ENCODE results near the gene KDM5B.

KDM5B gene

GRCh38 chr1:202700061-202700460 lies 108.2 kb downstream of the KDM5B start:
- no peak overlapping the region for H3K4me3 ChIP-seq (ENCODE audit: low read depth, low read length)
- no peaks in the 10 kb centered on the region for H3K79me2 ChIP-seq (ENCODE audit: control insufficient read depth, insufficient read depth, low read length, unreplicated experiment)
- H3K36me3 ChIP-seq (ENCODE audit: insufficient read depth, low read length): no peaks in the 10 kb centered on the region
- H2AFZ ChIP-seq (ENCODE audit: low read length, unreplicated experiment): no peak overlapping the region
- no peaks in the 10 kb centered on the region for H3K4me1 ChIP-seq (ENCODE audit: control insufficient read depth, insufficient read depth, low read length, unreplicated experiment)
- H3K27ac ChIP-seq (ENCODE audit: low read depth, low read length): no peak overlapping the region
- H3K27me3 ChIP-seq (ENCODE audit: insufficient read depth, low read length): peaks cover 97% of the 10 kb centered on the region

GRCh38 chr1:202698276-202698675 lies 109.9 kb downstream of the KDM5B start:
- Histone ChIP-seq H3K79me2 (ENCODE audit: control insufficient read depth, insufficient read depth, low read length, unreplicated experiment) (no peaks in the 10 kb centered on the region), H3K4me1 (ENCODE audit: control insufficient read depth, insufficient read depth, low read length, unreplicated experiment) (no peaks in the 10 kb centered on the region), H3K4me3 (ENCODE audit: low read depth, low read length) (no peak overlapping the region), H3K27ac (ENCODE audit: low read depth, low read length) (no peak overlapping the region), H2AFZ (ENCODE audit: low read length, unreplicated experiment) (no peak overlapping the region), H3K36me3 (ENCODE audit: insufficient read depth, low read length) (no peaks in the 10 kb centered on the region), H3K27me3 (ENCODE audit: insufficient read depth, low read length) (peaks cover 97% of the 10 kb centered on the region)

- Histone ChIP-seq H3K4me1 (ENCODE audit: control insufficient read depth, insufficient read depth, low read length, unreplicated experiment) (no peaks in the 10 kb centered on the region), H3K79me2 (ENCODE audit: control insufficient read depth, insufficient read depth, low read length, unreplicated experiment) (no peaks in the 10 kb centered on the region), H3K27ac (ENCODE audit: low read depth, low read length) (no peak overlapping the region), H2AFZ (ENCODE audit: low read length, unreplicated experiment) (no peak overlapping the region), H3K36me3 (ENCODE audit: insufficient read depth, low read length) (no peaks in the 10 kb centered on the region), H3K27me3 (ENCODE audit: insufficient read depth, low read length) (peaks cover 95% of the 10 kb centered on the region), H3K4me3 (ENCODE audit: low read depth, low read length) (no peak overlapping the region)
Observed at GRCh38 chr1:202697038-202697437, 111.2 kb downstream of the KDM5B start.

- peaks cover 92% of the 10 kb centered on the region for H3K27me3 ChIP-seq (ENCODE audit: insufficient read depth, low read length)
- no peak overlapping the region for H3K4me3 ChIP-seq (ENCODE audit: low read depth, low read length)
- H3K36me3 ChIP-seq (ENCODE audit: insufficient read depth, low read length): no peaks in the 10 kb centered on the region
- H2AFZ ChIP-seq (ENCODE audit: low read length, unreplicated experiment): no peak overlapping the region
- no peaks in the 10 kb centered on the region for H3K4me1 ChIP-seq (ENCODE audit: control insufficient read depth, insufficient read depth, low read length, unreplicated experiment)
- H3K79me2 ChIP-seq (ENCODE audit: control insufficient read depth, insufficient read depth, low read length, unreplicated experiment): no peaks in the 10 kb centered on the region
- H3K27ac ChIP-seq (ENCODE audit: low read depth, low read length): no peak overlapping the region
Observed at GRCh38 chr1:202694314-202694713, 113.9 kb downstream of the KDM5B start.

GRCh38 chr1:202692959-202693555 lies 115.2 kb downstream of the KDM5B start:
- Histone ChIP-seq H3K4me3 (ENCODE audit: low read depth, low read length) (no peak overlapping the region), H3K36me3 (ENCODE audit: insufficient read depth, low read length) (no peaks in the 10 kb centered on the region), H3K27ac (ENCODE audit: low read depth, low read length) (no peak overlapping the region), H3K27me3 (ENCODE audit: insufficient read depth, low read length) (peaks cover 94% of the 10 kb centered on the region), H2AFZ (ENCODE audit: low read length, unreplicated experiment) (no peak overlapping the region), H3K4me1 (ENCODE audit: control insufficient read depth, insufficient read depth, low read length, unreplicated experiment) (no peaks in the 10 kb centered on the region), H3K79me2 (ENCODE audit: control insufficient read depth, insufficient read depth, low read length, unreplicated experiment) (no peaks in the 10 kb centered on the region)

- H3K4me3 ChIP-seq (ENCODE audit: low read depth, low read length): no peak overlapping the region
- no peaks in the 10 kb centered on the region for H3K4me1 ChIP-seq (ENCODE audit: control insufficient read depth, insufficient read depth, low read length, unreplicated experiment)
- H2AFZ ChIP-seq (ENCODE audit: low read length, unreplicated experiment): no peak overlapping the region
- H3K27me3 ChIP-seq (ENCODE audit: insufficient read depth, low read length): peaks cover 93% of the 10 kb centered on the region
- no peaks in the 10 kb centered on the region for H3K79me2 ChIP-seq (ENCODE audit: control insufficient read depth, insufficient read depth, low read length, unreplicated experiment)
- no peak overlapping the region for H3K27ac ChIP-seq (ENCODE audit: low read depth, low read length)
- H3K36me3 ChIP-seq (ENCODE audit: insufficient read depth, low read length): no peaks in the 10 kb centered on the region
Observed at GRCh38 chr1:202691816-202692215, 116.4 kb downstream of the KDM5B start.

GRCh38 chr1:202689493-202690342 lies 118.5 kb downstream of the KDM5B start:
- Histone ChIP-seq H3K27me3 (ENCODE audit: insufficient read depth, low read length) (peaks cover 93% of the 10 kb centered on the region), H2AFZ (ENCODE audit: low read length, unreplicated experiment) (no peak overlapping the region), H3K79me2 (ENCODE audit: control insufficient read depth, insufficient read depth, low read length, unreplicated experiment) (no peaks in the 10 kb centered on the region), H3K4me1 (ENCODE audit: control insufficient read depth, insufficient read depth, low read length, unreplicated experiment) (no peaks in the 10 kb centered on the region), H3K36me3 (ENCODE audit: insufficient read depth, low read length) (no peaks in the 10 kb centered on the region), H3K27ac (ENCODE audit: low read depth, low read length) (no peak overlapping the region), H3K4me3 (ENCODE audit: low read depth, low read length) (no peak overlapping the region)

GRCh38 chr1:202689082-202689481 lies 119.1 kb downstream of the KDM5B start:
- no peaks in the 10 kb centered on the region for H3K4me1 ChIP-seq (ENCODE audit: control insufficient read depth, insufficient read depth, low read length, unreplicated experiment)
- H2AFZ ChIP-seq (ENCODE audit: low read length, unreplicated experiment): no peak overlapping the region
- no peaks in the 10 kb centered on the region for H3K79me2 ChIP-seq (ENCODE audit: control insufficient read depth, insufficient read depth, low read length, unreplicated experiment)
- H3K36me3 ChIP-seq (ENCODE audit: insufficient read depth, low read length): no peaks in the 10 kb centered on the region
- H3K27me3 ChIP-seq (ENCODE audit: insufficient read depth, low read length): peaks cover 93% of the 10 kb centered on the region
- no peak overlapping the region for H3K27ac ChIP-seq (ENCODE audit: low read depth, low read length)
- H3K4me3 ChIP-seq (ENCODE audit: low read depth, low read length): no peak overlapping the region

- H3K27me3 ChIP-seq (ENCODE audit: insufficient read depth, low read length): peaks cover 91% of the 10 kb centered on the region
Observed at GRCh38 chr1:202688401-202688800, 119.8 kb downstream of the KDM5B start.

GRCh38 chr1:202687798-202688197 lies 120.4 kb downstream of the KDM5B start:
- H3K4me3 ChIP-seq (ENCODE audit: low read depth, low read length): no peak overlapping the region
- no peak overlapping the region for H2AFZ ChIP-seq (ENCODE audit: low read length, unreplicated experiment)
- no peaks in the 10 kb centered on the region for H3K36me3 ChIP-seq (ENCODE audit: insufficient read depth, low read length)
- no peaks in the 10 kb centered on the region for H3K4me1 ChIP-seq (ENCODE audit: control insufficient read depth, insufficient read depth, low read length, unreplicated experiment)
- H3K27ac ChIP-seq (ENCODE audit: low read depth, low read length): no peak overlapping the region
- H3K79me2 ChIP-seq (ENCODE audit: control insufficient read depth, insufficient read depth, low read length, unreplicated experiment): no peaks in the 10 kb centered on the region
- H3K27me3 ChIP-seq (ENCODE audit: insufficient read depth, low read length): peaks cover 93% of the 10 kb centered on the region

More at GRCh38 chr1:202688401-202688800, 119.8 kb downstream of the KDM5B start:
- Histone ChIP-seq H3K27ac (ENCODE audit: low read depth, low read length) (no peak overlapping the region), H3K4me1 (ENCODE audit: control insufficient read depth, insufficient read depth, low read length, unreplicated experiment) (no peaks in the 10 kb centered on the region), H3K4me3 (ENCODE audit: low read depth, low read length) (no peak overlapping the region), H2AFZ (ENCODE audit: low read length, unreplicated experiment) (no peak overlapping the region), H3K79me2 (ENCODE audit: control insufficient read depth, insufficient read depth, low read length, unreplicated experiment) (no peaks in the 10 kb centered on the region), H3K36me3 (ENCODE audit: insufficient read depth, low read length) (no peaks in the 10 kb centered on the region)

- Histone ChIP-seq H3K27ac (ENCODE audit: low read depth, low read length) (no peak overlapping the region), H3K4me1 (ENCODE audit: control insufficient read depth, insufficient read depth, low read length, unreplicated experiment) (no peaks in the 10 kb centered on the region), H3K36me3 (ENCODE audit: insufficient read depth, low read length) (no peaks in the 10 kb centered on the region), H3K79me2 (ENCODE audit: control insufficient read depth, insufficient read depth, low read length, unreplicated experiment) (no peaks in the 10 kb centered on the region), H2AFZ (ENCODE audit: low read length, unreplicated experiment) (no peak overlapping the region), H3K4me3 (ENCODE audit: low read depth, low read length) (no peak overlapping the region), H3K27me3 (ENCODE audit: insufficient read depth, low read length) (peaks cover 94% of the 10 kb centered on the region)
Observed at GRCh38 chr1:202687370-202687769, 120.9 kb downstream of the KDM5B start.
